ENCODE data around the gene TAPBP. TPM values are rescaled to one million over a fixed set of nuclear protein-coding genes. Genes with fewer than 3 reads are reported as not detected.
"Not testable (repeated sequence)": the region's sequence is repeated elsewhere in the genome, so short reads cannot be mapped to it uniquely, and the experiment has no call there.

The TAPBP gene
- polyA plus RNA-seq, 3 donors from 2014 or later, result 303 to 707 (median 457) TPM

GRCh38 chr6:33273924-33274902 is 39.7 kb downstream of the TAPBP start:
- H3K27ac Mint-ChIP-seq, result peak overlapping the region; percentile 92 to 100 (median 97)

GRCh38 chr6:33273129-33273923 is 40.6 kb downstream of the TAPBP start:
- peaks cover 15 to 38% (median 18%) of the 10 kb centered on the region in 3 donors for H3K36me3 Mint-ChIP-seq
- H3K27me3 Mint-ChIP-seq (ENCODE audit: low read depth in 3 of 3), result peaks cover 10 to 22% (median 21%) of the 10 kb centered on the region in 3 donors
- peaks cover 67 to 81% of the 10 kb centered on the region in 2 donors for H3K4me1 Mint-ChIP-seq
- H3K27ac Mint-ChIP-seq, result peak overlapping the region; percentile 96 to 100 (median 99)
- no peaks in the 10 kb centered on the region for H3K9me3 Mint-ChIP-seq
- H3K4me3 Mint-ChIP-seq, result peak overlapping the region; percentile 96 to 100 (median 98)
- no peak for DNase-seq

More at GRCh38 chr6:33273924-33274902, 39.7 kb downstream of the TAPBP start:
- H3K36me3 Mint-ChIP-seq, result peaks cover 12 to 31% (median 15%) of the 10 kb centered on the region in 3 donors
- H3K4me1 Mint-ChIP-seq, result peaks cover 73 to 90% of the 10 kb centered on the region in 2 donors
- no peaks in the 10 kb centered on the region for H3K9me3 Mint-ChIP-seq
- peak overlapping the region; percentile 48 to 100 (median 96) for H3K4me3 Mint-ChIP-seq
- H3K27me3 Mint-ChIP-seq (ENCODE audit: low read depth in 3 of 3), result peaks cover 10 to 22% (median 21%) of the 10 kb centered on the region in 3 donors
- DNase-seq, result no peak

GRCh38 chr6:33272275-33273128 is 41.4 kb downstream of the TAPBP start:
- H3K27ac Mint-ChIP-seq, result peak overlapping the region; percentile 96 to 100 (median 99)
- H3K9me3 Mint-ChIP-seq, result no peaks in the 10 kb centered on the region
- peaks cover 60 to 73% of the 10 kb centered on the region in 2 donors for H3K4me1 Mint-ChIP-seq
- H3K27me3 Mint-ChIP-seq (ENCODE audit: low read depth in 3 of 3), result peaks cover 8 to 22% (median 21%) of the 10 kb centered on the region in 3 donors
- peak overlapping the region; percentile 96 to 100 (median 98) for H3K4me3 Mint-ChIP-seq
- H3K36me3 Mint-ChIP-seq, result peaks cover 22 to 45% (median 23%) of the 10 kb centered on the region in 3 donors
- no peak for DNase-seq

GRCh38 chr6:33271468-33272274 is 42.2 kb downstream of the TAPBP start, which contains the start of the genes RPS18 and VPS52:
RPS18 (plus strand) TSS chr6:33272075; CDS start chr6:33272120, 45 bp downstream.
VPS52 (minus strand) TSS chr6:33271876; CDS start chr6:33271675, 201 bp downstream.
- Mint-ChIP-seq H3K4me3 (peak within 1 kb of the TSS; percentile 96 to 100 (median 98)), H3K27me3 (ENCODE audit: low read depth in 3 of 3) (peaks cover 8 to 18% (median 17%) of the 10 kb centered on the region in 3 donors), H3K36me3 (peaks cover 24 to 50% (median 28%) of the 10 kb centered on the region in 3 donors), H3K27ac (peak within 1 kb of the TSS; percentile 96 to 100 (median 99)), H3K4me1 (peaks cover 59 to 71% of the 10 kb centered on the region in 2 donors), H3K9me3 (no peaks in the 10 kb centered on the region)
- DNase-seq, result peak; percentile 91 to 95 (median 95)

GRCh38 chr6:33271117-33271467 is 42.8 kb downstream of the TAPBP start:
- no peaks in the 10 kb centered on the region for H3K9me3 Mint-ChIP-seq
- peaks cover 8 to 15% (median 12%) of the 10 kb centered on the region in 3 donors for H3K27me3 Mint-ChIP-seq (ENCODE audit: low read depth in 3 of 3)
- peak overlapping the region; percentile 96 to 100 (median 99) for H3K27ac Mint-ChIP-seq
- H3K36me3 Mint-ChIP-seq, result peaks cover 28 to 50% (median 29%) of the 10 kb centered on the region in 3 donors
- H3K4me1 Mint-ChIP-seq, result peaks cover 53 to 65% of the 10 kb centered on the region in 2 donors
- H3K4me3 Mint-ChIP-seq, result peak overlapping the region; percentile 96 to 100 (median 98)
- no peak for DNase-seq

GRCh38 chr6:33264015-33264414 is 49.9 kb downstream of the TAPBP start:
- H3K9me3 Mint-ChIP-seq, result no peaks in the 10 kb centered on the region
- no peaks in the 10 kb centered on the region for H3K27me3 Mint-ChIP-seq (ENCODE audit: low read depth in 3 of 3)
- DNase-seq, result no peak
- peaks cover 31 to 58% (median 37%) of the 10 kb centered on the region in 3 donors for H3K36me3 Mint-ChIP-seq
- H3K27ac Mint-ChIP-seq, result peak overlapping the region in 1 of 6 donors; percentile 48
- H3K4me3 Mint-ChIP-seq, result no peak overlapping the region
- H3K4me1 Mint-ChIP-seq, result peaks cover 0 to 2% of the 10 kb centered on the region in 2 donors

- peaks cover 23 to 45% (median 25%) of the 10 kb centered on the region in 3 donors for H3K36me3 Mint-ChIP-seq
Measured at GRCh38 chr6:33262490-33262889, 51.4 kb downstream of the TAPBP start.

GRCh38 chr6:33259032-33259431 is 54.8 kb downstream of the TAPBP start:
- H3K36me3 Mint-ChIP-seq, result peaks cover 13 to 22% (median 17%) of the 10 kb centered on the region in 3 donors
- H3K4me3 Mint-ChIP-seq, result no peak overlapping the region
- H3K27me3 Mint-ChIP-seq (ENCODE audit: low read depth in 3 of 3), result no peaks in the 10 kb centered on the region
- H3K27ac Mint-ChIP-seq, result no peak overlapping the region
- DNase-seq, result no peak
- no peaks in the 10 kb centered on the region for H3K4me1 Mint-ChIP-seq
- H3K9me3 Mint-ChIP-seq, result no peaks in the 10 kb centered on the region

More at GRCh38 chr6:33262490-33262889, 51.4 kb downstream of the TAPBP start:
- H3K27ac Mint-ChIP-seq, result peak overlapping the region in 1 of 6 donors; percentile 32
- not testable (repeated sequence) for H3K4me1 Mint-ChIP-seq; H3K27me3 Mint-ChIP-seq (ENCODE audit: low read depth in 3 of 3); H3K9me3 Mint-ChIP-seq; H3K4me3 Mint-ChIP-seq; DNase-seq

GRCh38 chr6:33254591-33254990 is 59.3 kb downstream of the TAPBP start:
- no peak overlapping the region for H3K4me3 Mint-ChIP-seq
- H3K36me3 Mint-ChIP-seq, result peaks cover 5 to 14% (median 6%) of the 10 kb centered on the region in 3 donors
- DNase-seq, result no peak
- H3K27ac Mint-ChIP-seq, result no peak overlapping the region
- no peaks in the 10 kb centered on the region for H3K9me3 Mint-ChIP-seq
- no peaks in the 10 kb centered on the region for H3K27me3 Mint-ChIP-seq (ENCODE audit: low read depth in 3 of 3)
- H3K4me1 Mint-ChIP-seq, result peaks cover 20 to 22% of the 10 kb centered on the region in 2 donors

- Mint-ChIP-seq H3K9me3 (no peaks in the 10 kb centered on the region), H3K4me3 (no peak overlapping the region), H3K4me1 (peaks cover 39 to 40% of the 10 kb centered on the region in 2 donors), H3K27me3 (ENCODE audit: low read depth in 3 of 3) (no peaks in the 10 kb centered on the region), H3K27ac (no peak overlapping the region), H3K36me3 (peaks cover 5 to 14% (median 6%) of the 10 kb centered on the region in 3 donors)
- no peak for DNase-seq
Measured at GRCh38 chr6:33252759-33253158, 61.1 kb downstream of the TAPBP start.

GRCh38 chr6:33251395-33252012 is 62.4 kb downstream of the TAPBP start:
- Mint-ChIP-seq H3K27ac (peak overlapping the region in 5 of 6 donors; percentile 0 to 87 (median 69)), H3K9me3 (no peaks in the 10 kb centered on the region), H3K4me3 (peak overlapping the region in 4 of 5 donors; percentile 7 to 67 (median 30)), H3K36me3 (peaks cover 5 to 14% (median 6%) of the 10 kb centered on the region in 3 donors), H3K27me3 (ENCODE audit: low read depth in 3 of 3) (no peaks in the 10 kb centered on the region), H3K4me1 (peaks cover 39 to 41% of the 10 kb centered on the region in 2 donors)
- no peak for DNase-seq

Data from immature natural killer cell (primary cell).